GM21526 (cell line): ENCODE data around the gene CTIF.

Source experiments
- ATAC-seq: cut with Tn5 transposase; IDR thresholded peaks from one replicate; pipeline ENCODE4 v1.9.1; 2021; ENCODE audit warnings: moderate library complexity; ENCODE audit not compliant: unreplicated experiment, low FRiP score

The CTIF gene

GRCh38 chr18:48597671-48598070, 58.8 kb downstream of the CTIF start:
- no peak for ATAC-seq

- ATAC-seq = no peak
Measured at GRCh38 chr18:48599391-48599790, 60.6 kb downstream of the CTIF start.

- no peak for ATAC-seq
Measured at GRCh38 chr18:48600046-48600445, 61.2 kb downstream of the CTIF start.

GRCh38 chr18:48600456-48601090, 61.7 kb downstream of the CTIF start:
- ATAC-seq = no peak

DNA sequence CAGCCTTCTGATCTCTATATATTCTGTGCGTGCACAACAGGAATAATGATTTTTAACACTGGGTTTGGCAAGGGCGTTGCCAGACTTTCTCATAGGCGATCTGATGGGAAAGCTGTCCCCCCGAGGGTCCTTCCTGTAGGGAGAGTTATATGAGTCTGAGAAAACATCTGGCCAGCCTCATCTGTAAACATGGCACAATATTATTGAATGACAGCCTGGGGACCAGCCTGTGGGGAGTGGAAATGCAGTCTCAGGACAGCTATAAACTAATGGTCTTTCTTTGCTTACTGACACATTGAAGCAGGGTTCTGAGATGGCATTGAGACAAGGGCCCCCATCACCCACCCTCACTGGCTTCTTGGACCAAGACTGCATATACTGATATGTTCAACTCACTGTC, 62.5 kb downstream of the CTIF start:
- no peak for ATAC-seq

GRCh38 chr18:48602759-48603390, 64.0 kb downstream of the CTIF start:
- ATAC-seq = no peak

GRCh38 chr18:48605408-48605845, 66.6 kb downstream of the CTIF start:
- ATAC-seq = no peak

DNA sequence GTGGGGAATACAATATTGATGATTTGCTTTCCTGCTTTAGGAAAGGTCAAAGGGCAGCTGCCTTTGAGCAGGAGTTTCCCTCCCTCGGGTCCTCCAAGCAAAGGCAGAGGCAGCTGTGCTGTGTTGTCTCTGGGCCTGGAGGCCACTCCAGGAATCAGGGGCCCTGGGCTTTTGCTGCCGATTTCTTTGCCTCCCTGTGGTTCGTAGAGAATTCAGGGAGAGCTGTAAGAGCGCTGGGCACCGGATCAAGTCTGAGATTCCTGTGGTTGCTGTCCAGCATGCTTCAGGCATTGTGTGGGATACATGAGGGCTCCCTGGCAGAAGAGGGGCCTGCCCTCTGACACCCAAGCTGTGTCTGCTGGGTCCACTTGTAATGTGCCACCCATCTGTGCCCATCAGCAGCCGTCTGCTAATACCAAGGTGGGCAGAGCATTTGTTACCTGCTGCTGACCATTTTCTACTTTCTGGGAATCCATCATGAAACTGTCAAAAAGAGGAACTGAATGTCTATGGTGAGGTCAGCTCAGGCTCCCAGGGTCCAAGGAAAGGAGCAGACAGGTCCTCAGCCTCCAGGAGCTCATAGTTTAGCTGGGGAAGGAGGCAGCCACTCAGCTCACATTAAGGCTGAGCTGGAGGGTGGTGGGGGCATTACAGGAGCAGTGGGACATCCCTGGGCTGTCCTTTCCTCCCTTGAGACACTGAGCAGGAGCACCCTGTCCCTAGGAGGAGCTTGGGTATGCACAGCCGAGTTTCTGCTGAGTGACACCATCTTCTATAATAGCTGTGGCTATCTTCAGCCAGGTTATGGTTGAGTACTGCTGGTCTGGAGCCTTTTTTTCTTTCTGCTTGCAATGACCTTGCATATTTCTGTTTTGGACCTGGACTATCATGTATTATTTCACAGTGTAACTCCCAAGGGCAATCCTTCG, 68.5 kb downstream of the CTIF start:
- ATAC-seq = no peak

DNA sequence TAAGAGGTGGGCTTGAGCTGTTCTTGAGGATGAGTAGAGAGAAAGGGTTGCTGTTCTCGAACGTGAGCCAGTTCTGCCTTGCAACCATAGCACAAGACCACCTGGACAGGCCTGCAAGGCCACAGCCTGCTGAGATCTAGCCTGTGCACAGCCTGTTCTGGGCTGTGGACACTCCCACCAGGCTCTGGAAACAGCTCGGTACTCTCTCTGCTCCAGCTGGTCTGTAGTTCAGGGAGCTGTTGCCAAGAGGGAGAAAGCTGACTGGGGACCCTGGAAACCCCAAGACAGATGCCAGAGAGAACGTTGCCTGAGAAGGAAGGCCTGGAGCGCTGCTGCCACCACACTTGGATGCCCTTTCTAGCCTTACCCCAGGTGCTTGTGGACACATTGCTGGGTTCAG, 69.8 kb downstream of the CTIF start:
- no peak for ATAC-seq

DNA sequence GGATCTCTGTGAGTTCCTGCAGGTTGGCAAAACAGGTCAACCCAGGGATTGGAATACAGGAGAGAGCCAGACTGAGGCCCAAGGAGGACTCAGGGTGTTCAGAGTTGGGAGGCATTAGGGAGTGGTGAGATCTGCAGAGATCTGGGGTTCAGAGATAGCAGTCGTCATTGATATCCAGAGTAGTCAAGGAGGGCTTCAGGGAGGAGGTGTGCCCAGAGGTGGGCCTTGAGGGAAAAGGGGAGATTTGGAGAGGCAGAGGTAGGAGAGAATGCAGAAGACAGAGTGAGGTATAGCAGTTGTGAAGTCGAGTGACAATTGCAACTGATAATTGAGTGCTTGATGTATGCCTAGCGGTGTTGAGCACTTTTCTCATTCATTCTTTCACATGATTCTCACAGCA, 70.3 kb downstream of the CTIF start:
- ATAC-seq = no peak

DNA sequence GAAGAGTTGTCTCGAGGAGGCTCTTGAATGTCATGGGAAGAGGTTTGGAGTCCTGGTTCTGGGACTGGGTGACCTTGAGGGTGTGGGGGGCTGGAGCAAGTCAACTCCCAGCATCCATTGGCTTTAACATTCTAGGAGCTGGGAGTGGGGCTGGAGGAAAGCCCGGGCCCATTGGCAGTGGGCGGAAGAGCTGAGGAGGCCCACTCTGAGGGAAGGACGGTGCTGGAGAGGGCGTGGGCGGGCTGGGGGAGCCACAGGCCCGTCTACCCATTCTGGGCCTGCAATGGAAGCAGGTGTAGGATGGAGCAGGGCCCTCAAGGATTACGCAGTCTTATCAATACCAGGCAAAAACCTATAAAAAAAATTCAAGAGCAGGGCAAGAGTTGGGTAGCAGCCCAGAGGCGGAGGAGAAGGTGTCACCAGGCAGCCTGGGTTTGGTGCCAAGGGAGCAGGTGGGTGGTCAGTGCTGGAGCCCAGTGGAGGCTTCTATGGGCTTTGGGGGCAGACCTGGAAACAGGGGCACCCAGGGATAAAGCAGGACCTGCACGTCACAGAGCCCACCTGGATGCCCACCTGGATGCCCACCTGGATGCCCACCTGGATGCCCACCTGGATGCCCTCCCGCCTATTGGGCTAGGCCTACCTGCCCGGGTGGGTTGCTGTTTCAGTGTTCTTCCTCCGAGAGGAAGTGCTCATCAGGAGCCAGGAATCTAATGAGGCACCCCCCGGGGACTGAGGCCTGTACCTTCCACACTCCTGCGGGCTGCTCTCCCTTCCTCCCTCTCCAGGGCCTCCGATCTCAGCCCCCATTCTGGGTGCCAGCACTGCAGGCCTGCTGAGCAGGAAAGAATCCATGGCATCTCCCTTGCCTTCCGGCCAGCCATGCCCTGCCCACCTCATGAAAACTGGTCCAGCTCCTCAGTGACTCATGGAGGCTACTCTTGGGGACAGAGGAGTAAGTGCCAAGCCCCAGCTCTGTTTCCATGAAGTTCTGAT, 71.3 kb downstream of the CTIF start:
- ATAC-seq = no peak

DNA sequence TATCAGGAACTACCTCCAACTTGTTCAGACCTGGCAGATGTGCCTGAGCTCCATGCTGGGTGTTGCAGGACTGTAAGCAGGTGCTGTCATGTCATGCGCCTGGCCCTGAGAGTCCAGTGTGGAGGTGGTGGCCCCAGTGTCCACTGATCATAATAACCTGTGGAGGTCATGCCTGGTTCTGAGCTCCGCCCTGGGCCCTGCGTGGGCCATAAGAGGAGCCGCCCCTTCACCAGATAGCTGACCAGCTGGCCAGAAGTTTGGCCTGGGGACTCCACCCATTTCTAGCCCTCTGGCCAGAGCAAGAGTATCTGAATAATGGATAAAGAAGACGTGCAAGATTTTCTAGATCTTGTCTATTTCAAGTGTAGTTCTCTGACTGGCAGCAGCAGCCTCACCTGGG, 72.4 kb downstream of the CTIF start:
- ATAC-seq = no peak

DNA sequence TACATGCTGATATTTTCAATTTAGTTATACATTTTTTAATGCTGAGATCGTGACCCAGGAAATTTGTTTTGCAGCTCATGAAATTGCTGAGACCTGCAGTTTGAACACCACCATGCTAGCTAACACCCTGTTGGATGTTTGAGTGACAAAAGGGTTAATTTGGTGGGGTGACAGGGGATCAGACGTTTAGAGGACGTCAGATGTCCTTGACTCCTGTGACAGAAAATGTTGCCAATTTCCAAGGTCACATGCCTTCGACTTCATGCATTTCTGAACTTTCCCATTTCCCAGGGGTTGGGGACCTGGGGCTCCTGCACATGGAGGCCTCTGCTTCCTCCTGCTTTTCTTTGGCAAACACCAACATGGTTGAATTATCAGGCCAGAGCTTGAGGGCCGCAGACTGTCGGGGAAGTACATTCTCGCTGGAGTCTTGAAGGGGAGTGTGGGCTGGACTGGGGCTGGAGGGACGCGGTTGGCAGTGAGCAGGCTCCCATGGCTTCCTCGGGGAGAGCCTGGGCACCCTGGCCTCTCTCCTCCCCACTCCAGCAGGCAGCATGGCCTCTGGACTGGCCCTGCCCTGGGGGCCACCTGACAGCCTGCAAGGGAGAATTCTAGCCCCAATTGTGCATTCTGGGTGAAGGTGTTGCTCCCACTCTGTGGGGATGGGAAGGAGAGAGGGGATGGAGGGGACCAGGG, 73.1 kb downstream of the CTIF start:
- ATAC-seq = no peak

GRCh38 chr18:48612511-48612910, 73.7 kb downstream of the CTIF start:
- no peak for ATAC-seq

GRCh38 chr18:48612917-48613316, 74.1 kb downstream of the CTIF start:
- ATAC-seq = no peak

DNA sequence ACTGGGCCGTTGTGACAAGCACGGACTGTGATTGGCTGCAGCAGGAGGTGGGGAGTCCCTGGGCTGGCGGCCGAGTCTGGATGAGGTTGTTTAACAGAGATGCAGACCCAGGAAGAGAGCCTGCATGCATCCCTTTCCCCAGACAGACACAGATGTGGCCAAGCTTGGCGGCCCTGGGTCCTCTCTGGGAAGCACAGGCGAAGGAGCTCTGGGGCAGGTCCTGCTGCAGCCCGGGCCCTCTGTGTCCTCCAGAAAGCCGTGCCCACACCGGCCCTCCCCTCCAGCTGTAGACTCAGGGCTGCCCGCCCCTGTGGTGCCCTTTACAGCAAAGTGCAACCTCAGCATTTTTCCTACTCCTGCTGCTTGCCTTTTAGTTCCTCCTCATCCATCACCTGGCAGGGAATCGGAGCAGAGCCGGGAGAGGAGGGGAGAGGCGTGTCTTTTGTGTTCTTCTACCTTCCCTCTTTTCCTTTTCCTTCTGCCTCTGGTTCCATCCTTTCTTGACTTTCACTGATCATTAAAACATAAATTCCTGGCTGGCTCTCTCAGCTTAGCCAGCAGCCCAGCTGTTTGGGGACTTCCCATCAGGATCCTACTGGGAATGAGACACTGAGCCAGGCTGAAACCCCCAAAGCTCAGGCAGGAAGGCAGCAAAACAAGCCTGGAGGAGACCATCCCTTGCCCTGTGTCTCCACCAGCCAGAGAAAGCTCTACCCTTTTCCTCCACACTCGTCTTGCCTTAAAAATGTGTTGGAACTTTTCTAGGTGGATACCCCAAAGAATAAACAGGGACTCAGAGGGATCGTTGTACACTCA, 75.0 kb downstream of the CTIF start:
- no peak for ATAC-seq

DNA sequence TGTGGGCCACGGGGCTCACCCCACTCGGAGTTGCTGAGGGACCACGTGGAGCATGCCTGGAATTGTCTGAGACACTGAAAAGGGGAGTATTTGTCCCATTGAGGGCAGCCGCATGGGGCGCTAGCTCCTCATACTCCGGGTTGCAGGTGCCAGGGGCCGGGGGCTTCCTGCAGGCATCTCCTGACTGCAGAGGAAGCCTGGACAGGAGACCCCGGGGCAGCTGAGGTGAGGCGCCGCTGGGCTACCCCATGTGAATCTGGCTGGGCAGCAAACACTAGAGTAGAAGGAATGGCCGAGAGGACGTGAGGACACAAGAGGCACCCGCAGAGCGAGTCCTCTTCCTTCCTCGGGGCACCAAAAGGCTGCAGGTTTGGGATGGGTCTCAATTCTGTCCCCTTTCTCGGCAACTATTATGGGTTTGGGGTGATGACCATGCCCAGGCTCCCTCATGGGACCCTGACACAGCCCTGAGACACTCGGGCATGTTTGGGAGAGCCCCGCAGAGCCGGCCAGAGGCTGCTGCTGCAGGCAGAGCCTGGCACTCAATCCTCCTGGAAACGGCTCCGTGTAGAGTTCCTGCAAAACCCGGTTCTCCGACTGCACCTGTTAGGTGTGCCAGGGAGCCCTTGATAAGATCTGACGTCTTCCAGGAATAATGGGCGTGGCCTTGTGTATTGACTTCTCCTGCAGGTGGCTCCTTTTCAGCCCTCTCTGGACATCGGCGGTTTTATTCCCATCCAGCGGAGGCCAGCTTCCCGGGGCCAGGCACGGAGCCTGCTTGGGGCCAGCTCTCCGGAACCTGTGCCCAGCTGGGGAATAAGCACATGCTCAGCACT, 77.0 kb downstream of the CTIF start:
- ATAC-seq = no peak
